Kidney epithelial cell (primary cell): ENCODE data around the gene RAD51B. TPM values are rescaled to one million over a fixed set of nuclear protein-coding genes. Genes with fewer than 3 reads are reported as not detected.

ENCODE experiments used
- DNase-seq: peaks from one replicate; pipeline ENCODE4 v3.0.0-alpha.2; 2010; ENCODE audit warnings: low read depth
- H3K27me3 ChIP-seq: 2 replicates; pipeline ENCODE4 v1.6.0; 2011; ENCODE audit warnings: low read length; ENCODE audit not compliant: control insufficient read depth, insufficient read depth
- H3K36me3 ChIP-seq: 2 replicates; pipeline ENCODE4 v1.5.1; 2011; ENCODE audit warnings: low read length; ENCODE audit not compliant: control insufficient read depth, insufficient read depth
- H3K4me3 ChIP-seq: 2 replicates; pipeline ENCODE4 v1.5.1; 2011; ENCODE audit warnings: low read depth, mild to moderate bottlenecking, control low read depth, low read length
- CTCF ChIP-seq: IDR thresholded peaks from 2 replicates; pipeline ENCODE4 v1.5.1; 2011; ENCODE audit warnings: mild to moderate bottlenecking, moderate library complexity, low read length, control low read depth, inconsistent platforms; ENCODE audit not compliant: insufficient read depth, poor library complexity, severe bottlenecking
- total RNA-seq: library from RNA; depleted of rRNA; stranded (reverse); fragments of >200 nt; gene quantifications from 2 replicates; pipeline ENCODE4 v1.2.3, GENCODE V29; 2015

Gene RAD51B
- total RNA-seq, 1 donor from 2014 or later, result 9.5 TPM

- Histone ChIP-seq H3K27me3 (no peaks in the 10 kb centered on the region), H3K36me3 (no peaks in the 10 kb centered on the region), H3K4me3 (no peak overlapping the region)
- TF ChIP-seq CTCF, result no peak
- no peak for DNase-seq
These were observed 557.4 kb downstream of the RAD51B start for GRCh38 chr14:68377006-68377405.

DNA sequence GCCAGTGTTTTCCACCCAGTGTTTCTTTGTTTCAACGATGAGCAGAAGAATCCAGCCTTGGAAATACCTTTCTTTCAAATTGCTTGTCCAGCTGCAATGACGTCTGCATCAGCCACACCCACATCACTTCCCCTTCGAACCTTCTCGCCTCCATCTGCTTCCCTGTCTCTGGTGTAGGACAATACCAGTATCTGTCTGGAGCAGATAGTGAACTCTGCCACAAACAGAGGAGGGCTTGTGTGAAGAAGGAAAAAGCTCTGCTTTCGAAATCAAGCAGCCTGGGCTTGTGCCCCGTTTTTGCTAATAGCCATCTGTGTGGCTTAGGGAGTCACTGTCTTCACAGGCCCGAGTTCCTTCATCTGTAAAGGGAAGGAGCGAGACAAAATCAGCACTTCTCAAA lies 557.9 kb downstream of the RAD51B start:
- DNase-seq, result no peak
- no peaks in the 10 kb centered on the region for H3K36me3 ChIP-seq
- no peak for TF ChIP-seq CTCF
- no peak overlapping the region for H3K4me3 ChIP-seq
- H3K27me3 ChIP-seq, result no peaks in the 10 kb centered on the region

GRCh38 chr14:68379510-68380328 lies 560.1 kb downstream of the RAD51B start:
- Histone ChIP-seq H3K4me3 (no peak overlapping the region), H3K36me3 (no peaks in the 10 kb centered on the region), H3K27me3 (no peaks in the 10 kb centered on the region)
- no peak for DNase-seq
- TF ChIP-seq CTCF, result no peak

- no peak overlapping the region for H3K4me3 ChIP-seq
- no peak for TF ChIP-seq CTCF
- DNase-seq, result no peak
- H3K27me3 ChIP-seq, result no peaks in the 10 kb centered on the region
- no peaks in the 10 kb centered on the region for H3K36me3 ChIP-seq
These were observed 560.8 kb downstream of the RAD51B start for GRCh38 chr14:68380329-68380741.

GRCh38 chr14:68384335-68384734 lies 564.8 kb downstream of the RAD51B start:
- H3K27me3 ChIP-seq, result no peaks in the 10 kb centered on the region
- H3K36me3 ChIP-seq, result no peaks in the 10 kb centered on the region
- H3K4me3 ChIP-seq, result no peak overlapping the region
- no peak for TF ChIP-seq CTCF
- no peak for DNase-seq

- no peak for TF ChIP-seq CTCF
- H3K36me3 ChIP-seq, result no peaks in the 10 kb centered on the region
- H3K4me3 ChIP-seq, result no peak overlapping the region
- H3K27me3 ChIP-seq, result no peaks in the 10 kb centered on the region
- DNase-seq, result no peak
These were observed 565.3 kb downstream of the RAD51B start for GRCh38 chr14:68384881-68385280.
